AG09319 (cell line): Measurements from ENCODE around the gene NSL1.

ENCODE experiments used
- DNase-seq: peaks from one replicate; pipeline ENCODE4 v3.0.0-alpha.2; 2010; ENCODE audit warnings: low read depth; ENCODE audit errors: extremely low read depth
- CTCF ChIP-seq: IDR thresholded peaks from 2 replicates; pipeline ENCODE4 v1.5.1; 2011; ENCODE audit warnings: low read depth, mild to moderate bottlenecking, inconsistent platforms, low read length, moderate library complexity

The NSL1 gene

GRCh38 chr1:212814537-212815334 lies 23.2 kb upstream of the NSL1 start:
- peak; percentile 21 for TF ChIP-seq CTCF
- DNase-seq = no peak

- no peak for DNase-seq
- no peak for TF ChIP-seq CTCF
These were observed 14.2 kb upstream of the NSL1 start for GRCh38 chr1:212805767-212806166.

GRCh38 chr1:212797681-212798080 lies 6.1 kb upstream of the NSL1 start:
- DNase-seq = no peak
- TF ChIP-seq CTCF = no peak

GRCh38 chr1:212794561-212795014 lies 3.0 kb upstream of the NSL1 start:
- TF ChIP-seq CTCF = no peak
- no peak for DNase-seq

- TF ChIP-seq CTCF = no peak
These were observed 875 bp upstream of the NSL1 start for GRCh38 chr1:212792396-212792908.

GRCh38 chr1:212791261-212791675 lies 309 bp downstream of the NSL1 start:
- DNase-seq = peak; percentile 36
- no peak for TF ChIP-seq CTCF

More at GRCh38 chr1:212792396-212792908, 875 bp upstream of the NSL1 start:
- DNase-seq = no peak

GRCh38 chr1:212785871-212786270 lies 5.7 kb downstream of the NSL1 start:
- no peak for DNase-seq
- no peak for TF ChIP-seq CTCF
